HG03280 (cell line): ENCODE data around the gene ACSL5.
"Not testable (repeated sequence)": the region's sequence is repeated elsewhere in the genome, so short reads cannot be mapped to it uniquely, and the experiment has no call there.

Experiments used
- ATAC-seq: cut with Tn5 transposase; IDR thresholded peaks from one replicate; pipeline ENCODE4 v1.9.1; 2021; ENCODE audit warnings: mild to moderate bottlenecking, moderate library complexity; ENCODE audit not compliant: unreplicated experiment

Gene ACSL5

DNA sequence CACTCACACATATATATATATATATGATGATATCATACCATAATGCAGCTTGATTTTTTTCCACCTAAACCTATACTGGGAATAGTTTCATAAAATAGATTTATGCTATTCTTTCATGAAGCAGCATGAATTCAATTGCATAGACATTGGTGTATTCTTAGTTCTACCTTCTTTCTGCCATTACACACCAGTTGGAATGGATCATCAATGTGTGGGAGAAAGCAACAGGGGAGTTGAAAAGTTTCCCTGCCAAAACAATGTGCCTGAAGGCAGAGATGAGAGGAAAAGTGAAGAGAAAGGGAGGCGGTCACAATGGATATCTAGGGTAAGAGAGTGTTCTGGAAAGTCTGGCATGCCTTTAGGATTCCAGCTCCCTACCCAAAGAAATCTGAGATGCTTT, 25.2 kb upstream of the ACSL5 start:
- ATAC-seq, result no peak

- no peak for ATAC-seq
Observed at GRCh38 chr10:112349521-112350085, 24.3 kb upstream of the ACSL5 start.

- no peak for ATAC-seq
Observed at GRCh38 chr10:112351146-112351545, 22.8 kb upstream of the ACSL5 start.

DNA sequence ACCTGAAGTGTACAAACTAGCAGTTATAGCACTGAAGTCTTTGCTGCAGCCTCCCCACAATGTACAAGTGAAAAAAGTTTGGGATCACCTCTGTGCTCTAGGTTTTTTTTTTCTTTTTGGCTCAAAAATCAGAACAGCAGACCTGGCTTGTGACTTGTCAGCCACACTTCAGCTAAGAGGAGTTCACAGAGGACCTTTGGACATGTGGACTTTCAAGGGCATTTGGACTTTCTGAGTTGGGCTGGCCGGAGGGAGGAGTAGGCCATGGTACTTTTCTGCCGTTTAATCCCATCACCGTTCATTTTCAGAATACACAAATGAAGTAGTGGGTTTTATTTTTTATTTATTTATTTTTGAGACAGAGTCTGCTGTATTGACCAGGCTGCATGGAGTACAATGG, 21.9 kb upstream of the ACSL5 start:
- ATAC-seq, result no peak

- ATAC-seq, result no peak
Observed at GRCh38 chr10:112353046-112353445, 20.9 kb upstream of the ACSL5 start.

GRCh38 chr10:112356686-112357085, 17.2 kb upstream of the ACSL5 start:
- ATAC-seq, result no peak

GRCh38 chr10:112359606-112360307, 14.2 kb upstream of the ACSL5 start:
- ATAC-seq, result no peak

- no peak for ATAC-seq
Observed at GRCh38 chr10:112360308-112361270, 13.3 kb upstream of the ACSL5 start.

- ATAC-seq, result no peak
Observed at GRCh38 chr10:112361951-112362751, 11.8 kb upstream of the ACSL5 start.

- ATAC-seq, result no peak
Observed at GRCh38 chr10:112362833-112363232, 11.1 kb upstream of the ACSL5 start.

DNA sequence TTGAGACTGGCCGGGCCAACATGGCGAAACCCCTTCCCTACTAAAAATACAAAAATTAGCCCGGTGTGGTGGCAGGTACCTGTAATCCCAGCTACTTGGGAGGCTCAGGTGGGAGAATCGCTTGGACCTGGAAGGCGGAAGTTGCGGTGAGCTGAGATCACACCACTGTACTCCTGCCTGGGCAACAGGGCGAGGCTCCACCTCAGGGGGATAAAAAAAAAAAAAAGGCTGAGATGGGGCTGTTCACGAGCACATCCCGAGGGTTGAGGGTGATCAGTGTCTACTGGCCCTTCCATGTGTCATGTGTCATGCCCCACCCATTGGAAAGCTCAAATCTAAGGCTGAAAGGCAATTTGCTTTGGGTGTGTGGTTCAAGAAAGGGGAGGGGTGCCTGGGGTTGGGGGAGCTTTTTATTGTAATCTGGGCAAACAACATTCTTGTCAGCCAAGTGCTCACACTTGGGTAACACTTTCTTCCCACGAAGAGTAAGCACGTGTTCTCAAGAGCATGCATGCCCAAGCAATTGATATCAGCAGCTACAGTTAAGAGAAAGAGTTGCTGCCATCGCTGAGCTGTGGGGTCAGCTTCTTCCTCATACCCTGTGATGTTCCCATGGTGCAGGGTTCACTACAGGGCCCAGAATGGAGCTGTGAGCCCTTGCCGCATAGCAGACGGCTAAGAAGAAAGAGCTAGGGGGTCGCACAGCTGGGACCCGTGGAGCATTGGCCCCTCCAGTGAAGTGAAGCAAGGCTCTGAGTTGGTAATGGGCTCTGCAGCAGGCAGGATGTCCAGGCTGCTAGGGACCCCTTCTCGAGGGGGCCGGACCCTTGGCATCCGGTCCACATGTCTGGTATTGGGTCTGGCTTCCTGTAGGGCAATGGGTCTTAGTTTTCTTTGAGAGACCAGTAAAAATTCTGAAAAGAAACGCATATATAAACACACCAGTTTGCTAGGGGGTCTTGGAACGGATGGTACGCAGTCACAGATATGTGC, 9.9 kb upstream of the ACSL5 start:
- ATAC-seq, result no peak

GRCh38 chr10:112365014-112365432, 8.9 kb upstream of the ACSL5 start:
- no peak for ATAC-seq

DNA sequence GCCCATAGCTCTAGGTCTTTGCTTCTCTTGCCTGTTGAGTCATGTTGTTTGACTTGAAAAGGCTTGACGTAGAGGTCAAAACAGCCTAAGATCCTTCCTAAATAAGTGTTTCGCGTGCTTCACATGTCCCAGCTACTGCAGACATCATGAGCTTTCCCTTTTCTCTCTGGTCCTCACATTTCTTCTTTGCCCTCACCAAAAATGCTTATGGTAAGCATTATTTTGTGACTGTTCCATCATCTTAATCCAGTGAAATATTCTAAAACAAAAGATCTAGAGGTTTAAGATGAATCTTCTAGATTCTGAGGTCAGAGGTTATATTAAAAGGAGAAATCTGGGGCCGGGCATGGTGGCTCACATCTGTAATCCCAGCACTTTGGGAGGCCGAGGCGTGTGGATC, 8.5 kb upstream of the ACSL5 start:
- no peak for ATAC-seq

GRCh38 chr10:112366992-112367391, 6.9 kb upstream of the ACSL5 start:
- ATAC-seq, result no peak

GRCh38 chr10:112367516-112367915, 6.4 kb upstream of the ACSL5 start:
- ATAC-seq, result no peak

DNA sequence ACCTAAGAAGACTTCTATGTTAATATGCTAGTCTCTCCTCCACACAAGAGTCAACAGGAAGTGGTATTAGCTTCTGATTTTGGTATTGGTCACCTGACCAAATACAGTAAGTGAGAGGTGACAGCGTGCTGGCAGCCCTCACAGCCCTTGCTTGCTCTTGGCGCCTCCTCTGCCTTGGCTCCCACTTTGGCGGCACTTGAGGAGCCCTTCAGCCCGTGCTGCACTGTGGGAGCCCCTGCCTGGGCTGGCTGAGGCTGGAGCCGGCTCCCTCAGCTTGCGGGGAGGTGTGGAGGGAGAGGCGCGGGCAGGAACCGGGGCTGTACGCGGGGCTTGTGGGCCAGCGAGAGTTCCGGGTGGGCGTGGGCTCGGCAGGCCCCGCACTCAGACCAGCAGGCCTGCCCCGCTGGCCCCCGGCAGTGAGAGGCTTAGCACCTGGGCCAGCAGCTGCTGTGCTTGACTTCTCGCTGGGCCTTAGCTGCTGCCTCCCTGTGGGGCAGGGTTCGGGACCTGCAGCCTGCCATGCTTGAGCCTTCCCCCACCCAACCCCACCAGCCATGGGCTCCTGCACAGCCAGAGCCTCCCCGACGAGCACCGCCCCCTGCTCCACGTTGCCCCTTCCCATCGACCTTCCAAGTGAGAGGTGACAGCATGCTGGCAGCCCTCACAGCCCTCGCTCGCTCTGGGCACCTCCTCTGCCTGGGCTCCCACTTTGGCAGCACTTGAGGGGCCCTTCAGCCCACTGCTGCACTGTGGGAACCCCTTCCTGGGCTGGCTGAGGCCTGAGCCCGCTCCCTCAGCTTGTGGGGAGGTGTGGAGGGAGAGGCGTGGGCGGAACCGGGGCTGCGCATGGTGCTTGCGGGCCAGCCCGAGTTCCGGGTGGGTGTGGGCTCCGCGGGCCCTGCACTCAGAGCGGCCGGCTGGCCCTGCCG, 4.2 kb upstream of the ACSL5 start:
- peak; percentile 89 for ATAC-seq

DNA sequence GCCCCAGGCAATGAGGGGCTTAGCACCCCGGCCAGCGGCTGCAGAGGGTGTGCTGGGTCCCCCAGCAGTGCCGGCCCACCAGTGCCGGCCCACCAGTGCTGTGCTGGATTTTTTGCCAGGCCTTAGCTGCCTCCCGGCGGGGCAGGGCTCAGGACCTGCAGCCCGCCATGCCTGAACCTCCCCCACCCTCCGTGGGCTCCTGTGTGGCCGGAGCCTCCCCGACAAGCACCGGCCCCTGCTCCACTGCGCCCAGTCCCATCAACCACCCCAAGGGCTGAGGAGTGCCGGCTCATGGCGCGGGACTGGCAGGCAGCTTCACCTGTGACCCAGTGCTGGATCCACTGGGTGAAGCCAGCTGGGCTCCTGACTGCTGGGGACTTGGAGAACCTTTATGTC, 3.5 kb upstream of the ACSL5 start:
- ATAC-seq, result no peak

GRCh38 chr10:112371326-112371725, 2.6 kb upstream of the ACSL5 start:
- ATAC-seq, result not testable (repeated sequence)
